GM19193 (cell line): Measurements from ENCODE around the gene BCAT1.

Experiments used
- POLR2A ChIP-seq: IDR thresholded peaks from 4 replicates; pipeline ENCODE4 v1.6.1; 2011; ENCODE audit not compliant: insufficient read depth, insufficient read length; ENCODE audit errors: extremely low read depth

Gene BCAT1

DNA sequence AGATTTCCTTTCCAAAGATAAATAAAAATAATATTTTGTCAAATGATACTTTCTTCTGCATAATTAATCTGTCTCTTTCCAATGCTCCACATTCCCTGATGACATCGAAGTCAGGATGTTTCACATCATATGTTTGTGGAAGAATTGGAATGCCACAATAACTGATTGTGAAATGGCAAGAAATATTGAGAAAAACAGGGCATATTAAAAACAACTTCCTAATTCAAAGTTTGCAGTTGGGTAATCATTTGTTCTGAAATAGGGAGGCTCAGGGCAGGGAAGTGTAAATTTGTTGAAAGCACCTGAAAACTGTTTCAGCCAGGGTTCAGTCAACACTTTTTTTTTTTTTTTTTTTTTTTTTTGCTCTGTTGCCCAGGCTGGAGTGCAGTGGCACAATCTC is 50.7 kb downstream of the BCAT1 start:
- no peak for TF ChIP-seq POLR2A

DNA sequence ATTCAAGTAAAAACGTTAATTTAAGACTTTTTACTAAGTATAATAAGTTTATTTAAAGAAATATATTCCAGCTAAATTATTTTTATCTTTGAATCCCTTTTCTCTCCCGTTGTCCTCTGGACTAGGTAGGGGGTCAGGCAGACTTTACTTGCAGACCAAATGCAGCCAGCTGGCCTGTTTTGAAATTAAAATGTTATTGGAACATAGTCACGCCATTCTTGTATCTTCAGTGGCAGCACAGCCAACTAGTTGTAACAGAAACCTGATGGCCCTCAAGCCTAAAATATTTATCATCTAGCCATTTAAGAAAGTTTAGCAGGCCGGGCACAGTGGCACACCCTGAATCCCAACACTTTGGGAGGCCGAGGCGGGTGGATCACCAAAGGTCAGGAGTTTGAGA is 52.7 kb downstream of the BCAT1 start:
- TF ChIP-seq POLR2A: no peak

DNA sequence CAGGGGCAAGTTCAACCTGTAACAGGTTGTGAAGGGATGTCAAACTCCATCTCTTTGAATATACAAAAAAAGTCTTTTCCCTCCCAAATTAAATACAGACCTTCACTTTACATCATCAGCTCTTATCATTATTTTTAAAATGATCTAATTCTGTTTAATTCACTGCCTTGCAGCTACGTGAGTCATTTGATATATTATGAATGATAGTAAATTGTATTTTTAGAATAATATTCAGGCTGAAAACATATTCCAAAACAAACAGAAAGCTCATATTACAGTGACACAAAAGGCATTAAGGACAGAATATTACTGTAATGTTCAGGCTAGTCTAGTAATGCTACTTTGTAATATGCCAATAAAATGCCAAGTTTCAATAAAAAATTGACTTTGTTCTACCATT is 53.3 kb downstream of the BCAT1 start:
- no peak for TF ChIP-seq POLR2A

DNA sequence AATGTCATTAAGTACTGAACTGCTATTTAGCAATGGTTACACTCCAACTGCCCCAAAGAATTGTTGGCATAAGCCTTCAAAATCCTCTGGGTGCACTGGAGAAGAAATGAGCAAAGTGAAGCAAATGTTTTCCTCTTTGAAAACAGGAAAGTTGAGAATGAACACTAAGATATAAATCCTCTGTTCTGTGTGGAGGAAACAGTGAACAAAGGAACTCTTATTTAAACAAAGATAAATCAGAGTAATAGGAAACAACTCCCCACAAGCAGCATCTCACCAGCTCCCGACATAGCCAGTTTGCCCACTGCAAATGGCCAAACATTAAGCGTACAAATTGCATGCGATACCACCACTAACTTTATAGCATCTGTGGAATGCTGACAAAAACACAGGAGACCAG is 54.0 kb downstream of the BCAT1 start:
- no peak for TF ChIP-seq POLR2A

DNA sequence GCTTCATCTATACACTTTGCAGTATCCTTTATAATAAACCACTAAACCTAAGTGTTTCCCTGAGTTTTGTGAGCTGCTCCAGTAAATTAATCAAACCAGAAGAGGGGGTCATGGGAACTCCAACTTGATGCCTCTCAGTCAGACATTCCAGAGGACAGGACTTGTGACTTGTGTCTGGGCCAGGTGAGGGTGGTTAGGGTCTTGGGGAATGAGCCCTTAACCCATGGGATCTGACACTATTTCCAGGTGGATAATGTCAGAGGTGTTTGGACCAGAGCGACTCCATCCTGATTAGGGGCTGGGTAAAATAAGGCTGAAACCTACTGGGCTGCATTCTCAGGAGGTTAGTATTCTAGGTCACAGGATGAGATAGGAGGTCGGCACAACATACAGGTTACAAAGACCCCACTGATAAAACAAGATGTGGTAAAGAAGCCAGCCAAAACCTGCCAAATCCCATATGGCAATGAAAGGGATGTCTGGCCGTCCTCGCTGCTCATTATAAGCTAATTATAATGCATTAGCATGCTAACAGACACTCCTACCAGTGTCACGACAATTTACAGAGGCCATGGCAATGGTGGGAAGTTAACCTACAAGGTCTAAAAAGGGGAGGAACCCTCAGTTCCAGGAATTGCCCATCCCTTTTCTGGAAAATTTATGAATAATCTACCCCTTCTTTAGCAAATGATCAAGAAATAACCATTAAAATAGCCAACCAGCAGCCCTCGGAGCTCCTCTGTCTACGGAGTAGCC is 58.7 kb downstream of the BCAT1 start:
- no peak for TF ChIP-seq POLR2A

DNA sequence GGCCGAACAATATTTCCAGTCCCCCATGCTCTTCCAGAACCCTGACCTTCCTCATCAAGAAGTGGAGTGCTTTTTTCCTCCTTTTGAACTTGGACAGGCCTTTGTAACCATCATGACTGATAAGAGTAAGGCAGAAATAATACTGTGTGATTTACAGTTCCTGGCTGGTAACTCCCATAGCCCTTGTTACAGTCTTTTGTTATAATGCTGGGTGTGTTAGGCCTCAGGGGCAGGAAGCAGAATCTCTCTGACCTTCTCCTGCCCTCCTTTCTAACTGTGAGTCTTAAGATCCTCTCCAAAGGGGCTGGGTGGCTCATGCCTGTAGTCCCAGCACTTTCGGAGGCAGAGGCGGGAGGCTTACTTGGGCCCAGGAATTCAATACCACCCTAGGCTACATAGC is 59.5 kb downstream of the BCAT1 start:
- no peak for TF ChIP-seq POLR2A

DNA sequence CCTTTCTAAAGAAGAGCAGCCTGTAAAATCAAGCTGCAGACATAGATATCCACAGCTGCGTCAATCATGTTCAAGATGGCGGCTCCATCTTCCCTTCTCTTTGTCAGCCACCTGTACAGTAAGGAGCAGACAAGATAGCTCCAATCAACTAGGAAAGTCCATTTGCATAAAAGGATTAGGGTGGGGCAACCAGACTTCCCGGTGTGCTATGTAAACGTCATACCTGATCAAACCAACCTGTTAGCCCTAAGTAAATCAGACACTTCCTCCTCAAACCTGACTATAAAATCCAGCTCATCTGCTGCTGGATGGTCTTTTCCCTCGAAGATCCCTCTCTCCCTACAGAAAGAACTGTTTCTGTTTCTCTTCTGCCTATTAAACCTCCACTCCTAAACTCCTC is 60.1 kb downstream of the BCAT1 start:
- TF ChIP-seq POLR2A: no peak

DNA sequence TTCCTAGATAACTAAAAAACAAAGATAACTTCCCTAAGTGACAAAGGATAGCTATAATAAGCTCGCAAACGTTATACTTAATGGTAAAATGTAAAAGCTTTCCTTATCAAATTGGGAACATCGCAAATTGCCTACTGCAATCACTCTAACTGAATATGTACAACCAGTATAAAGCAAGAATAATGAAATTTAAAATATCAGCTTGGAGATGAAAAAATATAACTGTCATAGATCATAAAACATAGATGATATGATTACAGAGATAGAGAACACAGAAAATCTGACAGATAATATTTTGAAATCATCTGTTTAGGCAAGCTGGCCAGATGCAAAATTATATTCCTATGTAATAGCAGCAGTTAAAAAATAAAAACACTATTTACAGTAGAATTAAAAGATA is 64.0 kb downstream of the BCAT1 start:
- TF ChIP-seq POLR2A: no peak

DNA sequence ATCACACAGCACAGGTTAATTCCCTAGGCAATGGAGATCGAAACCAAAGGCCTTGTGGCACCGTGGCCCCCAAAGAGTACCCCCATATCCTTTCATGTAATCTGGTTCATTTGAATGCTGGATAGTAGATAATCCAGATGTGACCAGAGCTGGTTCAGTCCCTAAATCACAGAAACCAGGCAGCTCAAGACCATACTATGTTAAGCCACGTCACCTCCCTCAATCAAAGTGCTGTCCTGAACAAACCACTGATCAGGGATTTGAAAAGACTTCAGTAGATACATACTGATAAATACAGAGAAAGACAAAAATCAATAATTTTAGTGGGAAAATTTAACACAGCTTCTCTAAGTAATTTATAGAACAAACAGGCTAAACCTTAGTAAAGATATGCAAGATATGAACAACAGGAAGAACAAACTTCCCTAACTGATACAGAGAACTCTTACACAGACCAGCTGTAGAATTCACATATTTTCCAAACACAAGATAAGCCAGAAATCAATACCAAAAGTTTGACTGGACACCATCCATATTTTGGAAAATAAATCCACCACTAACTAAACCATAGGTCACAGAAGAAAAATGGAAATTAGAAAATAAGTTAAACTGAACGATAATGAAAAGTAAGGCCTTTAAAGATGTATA is 67.1 kb downstream of the BCAT1 start:
- no peak for TF ChIP-seq POLR2A

DNA sequence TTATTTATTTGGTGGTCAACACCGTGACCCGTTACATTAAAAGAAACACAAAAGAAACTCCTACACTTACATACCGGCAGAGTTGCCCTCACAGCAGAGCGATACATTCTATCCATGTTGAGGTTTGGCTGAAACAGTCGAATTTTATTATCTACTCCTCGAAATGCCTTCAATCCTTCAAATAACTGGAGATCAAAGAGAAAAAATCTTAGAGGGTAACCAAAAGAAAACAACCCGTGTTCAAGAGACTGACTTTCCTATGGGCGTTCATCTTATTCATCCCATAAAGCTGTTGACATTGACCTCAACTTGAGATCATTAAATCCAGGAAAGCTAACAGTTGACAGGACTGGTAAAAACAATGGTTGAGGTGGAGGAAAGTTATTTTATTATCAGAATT is 67.7 kb downstream of the BCAT1 start:
- no peak for TF ChIP-seq POLR2A

DNA sequence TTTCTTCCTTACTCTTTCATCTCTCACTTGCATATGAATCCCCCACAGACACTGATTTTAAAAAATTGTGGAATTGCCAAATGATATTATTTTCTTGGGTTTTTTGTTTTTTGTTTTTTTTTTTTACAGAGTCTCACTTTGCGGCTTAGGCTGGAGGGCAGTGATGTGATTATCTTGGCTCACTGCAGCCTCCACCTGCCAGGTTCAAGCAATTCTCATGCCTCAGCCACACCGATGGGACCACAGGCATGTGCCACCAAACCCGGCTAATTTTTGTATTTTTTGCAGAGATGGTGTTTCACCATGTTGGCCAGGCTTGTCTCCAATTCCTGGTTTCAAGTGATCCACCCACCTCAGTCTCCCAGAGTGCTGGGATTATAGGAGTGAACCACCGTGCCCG is 68.2 kb downstream of the BCAT1 start:
- no peak for TF ChIP-seq POLR2A

DNA sequence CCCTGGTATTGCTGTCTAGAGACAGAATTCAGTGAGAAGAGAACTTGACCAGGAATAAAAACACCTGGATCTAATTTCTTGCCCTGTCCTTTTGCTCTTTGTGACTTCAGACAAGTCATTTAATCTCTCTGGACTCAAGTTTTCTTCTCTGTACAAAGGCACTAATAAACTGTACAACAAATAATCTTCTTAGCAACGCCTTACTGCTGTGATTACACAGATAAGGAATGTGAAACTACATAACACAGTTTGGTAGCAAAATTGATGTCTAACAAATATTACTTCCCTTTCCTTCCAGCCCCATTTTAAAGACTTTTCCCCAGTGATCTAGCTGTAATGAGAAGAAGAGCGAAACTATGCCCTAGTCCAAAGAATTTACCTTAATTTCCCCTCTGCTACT is 69.3 kb downstream of the BCAT1 start:
- TF ChIP-seq POLR2A: no peak

DNA sequence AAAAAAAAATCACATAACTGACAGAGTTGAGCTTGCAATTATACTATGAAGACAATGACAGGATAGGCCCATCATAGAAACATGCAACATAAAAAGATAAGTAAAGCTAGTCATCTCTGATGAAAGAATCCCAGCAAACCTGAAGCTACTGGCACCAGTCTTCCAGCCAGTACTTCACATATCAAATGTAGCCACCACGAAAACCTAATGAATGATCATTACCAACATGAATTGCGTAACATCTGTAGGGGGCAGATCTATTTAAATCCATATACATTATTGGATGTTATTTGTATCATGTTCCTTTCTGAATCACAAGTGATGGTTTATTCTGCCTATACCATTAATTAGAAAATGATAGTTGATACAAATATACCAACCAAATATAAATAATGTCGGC is 73.9 kb downstream of the BCAT1 start:
- no peak for TF ChIP-seq POLR2A

DNA sequence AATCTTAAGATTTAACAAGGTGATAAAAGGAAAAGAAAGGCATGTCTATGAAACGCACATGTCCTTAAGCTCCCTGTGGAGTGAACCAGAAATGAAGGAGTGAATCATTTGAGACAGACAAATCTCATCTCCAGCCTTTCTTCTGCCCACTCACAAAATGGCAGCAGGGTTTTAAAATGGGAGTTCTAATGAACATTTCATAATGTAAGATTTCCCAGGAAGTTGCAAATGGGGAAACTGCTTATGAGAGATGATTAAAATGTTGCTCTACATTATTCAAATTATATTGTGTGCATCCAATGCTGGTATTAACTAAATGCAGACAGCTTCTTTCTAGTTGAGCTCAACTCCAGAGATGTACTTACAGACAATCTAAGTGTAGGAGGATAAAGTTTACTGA is 76.7 kb downstream of the BCAT1 start:
- TF ChIP-seq POLR2A: no peak

DNA sequence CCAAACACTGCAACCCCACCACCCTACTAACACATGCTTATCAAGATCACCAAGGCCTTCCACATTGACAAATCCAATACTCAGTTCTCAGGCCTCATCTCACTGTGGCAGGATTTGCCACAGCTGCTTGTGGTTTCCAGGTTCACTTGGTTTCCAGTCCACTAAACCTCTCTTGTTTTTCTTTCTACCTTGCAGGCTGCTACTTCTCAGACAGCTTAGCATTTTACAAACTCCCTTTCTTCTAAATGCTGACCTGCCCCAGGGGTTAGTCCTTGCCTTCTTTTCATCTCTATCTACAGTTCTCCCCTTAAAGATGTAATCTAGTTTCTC is 84.1 kb downstream of the BCAT1 start:
- no peak for TF ChIP-seq POLR2A

DNA sequence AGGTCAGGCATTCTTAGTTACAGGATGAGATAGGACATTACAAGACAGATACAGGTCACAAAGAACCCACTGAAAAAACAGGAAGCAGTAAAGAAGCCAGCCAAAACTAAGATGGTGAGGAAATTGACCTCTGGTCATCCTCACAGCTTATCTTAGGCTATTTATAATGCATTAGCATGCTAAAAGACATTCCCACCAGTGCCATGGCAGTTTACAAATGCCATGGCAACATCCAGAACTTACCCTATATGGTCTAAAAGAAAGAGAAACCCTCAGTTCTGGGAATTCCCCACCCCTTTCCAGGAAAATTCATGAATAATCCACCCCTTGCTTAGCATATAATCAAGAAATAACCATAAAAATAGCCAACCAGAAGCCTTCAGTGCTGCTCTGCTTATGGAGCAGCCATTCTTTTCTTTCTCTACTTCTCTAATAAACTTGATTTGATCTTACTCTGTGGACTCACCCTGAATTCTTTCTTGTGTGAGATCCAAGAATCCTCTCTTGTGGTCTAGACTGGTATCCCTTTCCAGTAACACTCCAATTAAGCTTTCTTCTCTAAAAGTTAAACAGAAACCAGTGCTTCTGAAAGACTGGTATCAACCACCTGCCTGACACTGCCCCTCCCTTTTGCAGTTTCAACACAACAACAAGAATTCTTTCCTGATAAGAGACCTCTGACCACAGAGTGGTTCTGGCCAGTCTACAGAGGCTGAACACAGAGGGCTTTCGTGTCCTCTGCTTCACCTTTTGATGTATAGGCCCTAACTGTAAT is 86.9 kb downstream of the BCAT1 start:
- TF ChIP-seq POLR2A: no peak

DNA sequence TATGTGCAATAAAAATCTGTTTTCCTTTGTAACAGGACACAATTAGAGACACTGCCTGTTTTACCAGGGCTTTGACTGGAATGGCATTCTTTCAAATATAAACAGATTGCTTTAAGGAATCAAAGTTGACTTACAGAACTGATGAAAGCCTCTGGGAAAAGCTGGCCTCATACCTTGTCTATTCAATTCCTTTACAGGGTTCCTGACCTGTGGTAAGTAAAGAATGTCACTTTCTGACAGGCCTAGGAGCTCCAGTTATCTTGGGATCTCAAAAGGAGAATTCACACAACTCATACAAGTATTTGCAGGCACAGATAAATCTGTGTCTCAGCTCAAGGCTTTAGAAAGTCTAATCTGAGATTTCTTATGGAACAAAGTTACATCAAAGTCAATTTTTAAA is 88.4 kb downstream of the BCAT1 start:
- no peak for TF ChIP-seq POLR2A

DNA sequence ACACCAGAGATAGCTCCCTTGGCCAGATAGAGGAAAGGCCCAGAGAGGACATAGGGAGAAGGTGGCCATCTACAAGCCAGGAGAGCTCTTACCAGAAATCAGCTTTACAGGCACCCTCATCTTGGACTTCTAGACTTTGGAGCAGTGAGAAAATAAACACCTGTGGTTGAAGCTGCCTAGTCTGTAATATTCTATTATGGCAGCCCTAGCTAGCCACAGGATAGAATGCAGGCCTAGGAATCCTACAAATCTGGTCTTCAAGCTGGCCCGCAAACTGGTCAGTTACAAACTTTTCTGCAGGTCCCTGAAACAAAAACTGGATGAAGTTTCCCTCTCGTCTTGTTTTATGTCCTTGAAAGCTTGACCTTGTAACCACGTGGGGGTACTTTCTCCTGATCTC is 92.4 kb downstream of the BCAT1 start:
- TF ChIP-seq POLR2A: no peak
